ENCODE results near the gene ALG6.
"Not testable (repeated sequence)": the region's sequence is repeated elsewhere in the genome, so short reads cannot be mapped to it uniquely, and the experiment has no call there.

Gene ALG6

GRCh38 chr1:63328122-63328521 lies 39.3 kb upstream of the ALG6 start:
- DNase-seq (ENCODE audit: low read depth in 2 of 2): no peak

GRCh38 chr1:63328781-63329180 lies 38.6 kb upstream of the ALG6 start:
- DNase-seq (ENCODE audit: low read depth in 2 of 2): no peak

DNA sequence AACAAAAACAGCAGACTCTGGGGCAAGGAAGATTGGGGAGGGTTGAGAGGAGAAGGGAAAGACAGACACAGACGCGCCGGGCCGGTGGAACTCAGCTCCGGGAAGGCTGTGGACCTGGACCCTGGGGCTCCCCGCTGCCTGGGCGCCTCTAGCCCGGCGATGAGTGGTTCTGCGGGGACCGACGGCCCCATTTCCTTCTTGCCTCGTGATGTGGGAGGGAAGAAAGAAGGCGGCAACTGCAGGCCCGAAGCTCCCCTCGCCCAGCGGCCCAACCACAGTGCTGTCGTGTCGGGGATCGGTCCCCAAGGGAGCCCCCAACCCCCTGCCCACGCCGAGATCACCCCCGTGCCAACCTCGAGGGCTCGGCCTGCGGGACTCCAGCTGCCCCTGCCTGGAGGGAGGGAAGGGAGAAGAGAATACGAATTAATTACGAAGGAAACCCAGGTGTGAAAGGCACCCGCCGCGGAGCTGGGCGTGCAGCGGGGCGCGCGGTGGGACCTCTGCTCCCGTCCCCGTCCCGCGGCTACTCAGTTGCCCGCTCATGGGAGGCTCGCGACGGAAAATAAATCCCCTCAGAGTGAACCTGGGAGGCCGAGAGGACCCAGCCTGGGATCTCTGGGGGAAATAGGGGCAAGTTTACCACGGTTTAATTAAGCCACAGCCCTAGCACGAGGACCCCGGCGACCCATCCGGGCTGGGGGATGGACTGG lies 37.7 kb upstream of the ALG6 start:
- DNase-seq (ENCODE audit: low read depth in 2 of 2): no peak

- no peak for DNase-seq (ENCODE audit: low read depth in 2 of 2)
Observed at GRCh38 chr1:63330331-63330916, 37.0 kb upstream of the ALG6 start.

DNA sequence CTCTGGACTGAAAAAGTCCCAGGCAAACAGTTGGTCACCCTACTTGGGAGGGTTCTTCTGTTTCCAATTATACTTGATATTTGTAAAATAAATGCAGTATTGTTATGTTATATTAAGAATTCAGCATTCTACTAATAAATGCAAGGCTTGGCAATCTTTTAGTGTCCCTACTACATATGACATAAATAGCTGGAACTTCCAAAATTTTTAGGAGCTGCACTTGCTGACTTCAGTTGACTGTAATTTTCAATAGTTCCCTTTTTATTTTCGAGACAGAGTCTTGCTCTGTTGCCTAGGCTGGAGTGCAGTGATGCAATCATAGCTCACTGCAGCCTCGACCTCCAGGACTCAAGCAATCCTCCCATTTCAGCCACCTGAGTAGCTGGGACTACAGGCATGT lies 25.0 kb upstream of the ALG6 start:
- no peak for DNase-seq (ENCODE audit: low read depth in 2 of 2)

DNA sequence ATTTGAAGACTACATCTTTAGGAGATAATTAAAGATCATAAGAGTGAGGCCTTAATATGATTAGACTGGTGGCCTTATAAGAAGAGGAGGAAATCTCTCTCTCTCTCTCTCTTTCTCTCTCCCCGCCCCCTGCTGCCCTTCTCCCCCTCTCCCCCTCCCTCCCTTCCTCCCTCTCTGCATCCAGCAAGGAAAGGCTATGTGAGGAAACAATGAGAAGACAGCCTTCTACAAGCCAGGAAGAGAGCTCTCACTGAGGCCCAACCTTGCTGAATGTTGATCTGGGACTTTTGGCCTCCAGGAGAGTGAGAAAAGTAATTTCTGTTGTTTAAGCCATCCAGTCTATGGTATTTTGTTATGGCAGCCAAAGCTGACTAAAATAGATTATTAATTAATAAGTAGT lies 23.5 kb upstream of the ALG6 start:
- no peak for DNase-seq (ENCODE audit: low read depth in 2 of 2)

GRCh38 chr1:63350320-63350719 lies 17.1 kb upstream of the ALG6 start:
- DNase-seq (ENCODE audit: low read depth in 2 of 2): no peak

DNA sequence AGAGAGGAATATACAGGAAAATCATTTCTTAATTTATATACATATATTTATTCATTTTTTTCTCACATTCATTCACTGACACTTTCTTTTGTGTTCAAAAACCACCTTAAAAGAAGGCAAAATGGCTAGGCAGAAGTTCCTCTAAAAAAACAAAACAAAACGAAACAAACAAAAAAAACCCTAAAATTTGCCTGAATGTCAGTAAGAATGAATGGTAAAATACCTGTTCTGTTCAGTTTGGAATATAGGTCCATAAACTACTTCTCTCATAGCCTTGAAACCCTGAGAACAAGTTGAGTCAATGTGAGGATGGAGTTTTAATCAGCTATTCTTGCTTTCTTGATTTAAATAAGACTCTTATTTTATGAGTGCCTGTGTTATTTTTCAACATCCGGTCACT lies 14.7 kb upstream of the ALG6 start:
- DNase-seq (ENCODE audit: low read depth in 2 of 2): no peak

DNA sequence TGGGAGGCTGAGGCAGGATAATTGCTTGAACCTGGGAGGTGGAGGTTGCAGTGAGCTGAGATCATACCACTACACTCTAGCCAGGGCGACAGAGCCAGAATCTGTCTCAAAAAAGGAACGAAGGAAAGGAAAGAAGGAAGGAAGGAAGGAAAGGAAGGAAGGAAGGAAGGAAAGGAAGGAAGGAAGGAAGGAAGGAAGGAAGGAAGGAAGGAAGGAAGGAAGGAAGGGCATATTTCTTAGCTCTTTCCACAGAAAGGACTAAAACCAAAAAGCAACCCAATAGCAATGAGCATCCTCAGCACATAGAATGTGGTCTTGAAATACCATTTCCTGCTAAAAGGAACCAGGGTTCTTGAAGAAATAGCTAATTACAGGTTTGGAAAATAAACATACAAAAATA lies 11.2 kb upstream of the ALG6 start:
- DNase-seq (ENCODE audit: low read depth in 2 of 2): not testable (repeated sequence)

- DNase-seq (ENCODE audit: low read depth in 2 of 2): no peak
Observed at GRCh38 chr1:63359561-63359960, 7.9 kb upstream of the ALG6 start.

DNA sequence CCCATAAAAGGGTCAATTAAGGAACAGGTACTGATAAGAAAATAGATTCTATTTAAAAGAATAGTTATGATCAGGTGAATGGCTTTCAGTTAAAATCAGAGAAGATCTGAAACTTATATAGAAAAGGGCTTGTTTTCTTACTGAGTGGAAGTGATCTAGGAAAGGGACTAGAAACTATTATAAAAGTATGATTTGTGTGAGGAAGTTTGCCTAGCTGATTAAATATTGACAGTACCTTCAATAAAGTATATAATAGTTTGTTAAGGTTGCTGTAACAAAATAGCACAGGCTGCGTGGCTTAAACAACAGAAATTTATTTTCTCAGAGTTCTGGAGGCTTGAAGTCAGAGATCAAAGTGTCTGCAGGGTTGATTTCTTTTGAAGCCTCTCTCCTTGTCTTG lies 5.4 kb upstream of the ALG6 start:
- no peak for DNase-seq (ENCODE audit: low read depth in 2 of 2)

- no peak for DNase-seq (ENCODE audit: low read depth in 2 of 2)
Observed at GRCh38 chr1:63362578-63362977, 4.8 kb upstream of the ALG6 start.

GRCh38 chr1:63363014-63363413 lies 4.4 kb upstream of the ALG6 start:
- no peak for DNase-seq (ENCODE audit: low read depth in 2 of 2)

DNA sequence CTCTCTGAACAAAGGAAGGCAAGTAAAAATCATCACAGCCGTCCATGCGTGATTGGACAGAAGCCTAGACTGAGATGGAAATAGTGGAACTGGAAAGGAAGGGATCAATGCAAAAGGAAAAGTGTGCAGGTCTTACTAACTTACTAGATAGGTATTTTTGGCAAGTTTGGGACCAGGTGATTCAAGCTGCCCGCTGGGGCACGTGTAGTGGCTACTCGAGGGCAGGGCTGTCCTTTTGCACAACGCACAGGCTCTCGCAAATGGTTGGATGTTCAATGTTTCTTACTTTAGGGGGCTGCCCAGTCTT lies 566 bp upstream of the ALG6 start:
- DNase-seq (ENCODE audit: low read depth in 2 of 2): no peak

DNA sequence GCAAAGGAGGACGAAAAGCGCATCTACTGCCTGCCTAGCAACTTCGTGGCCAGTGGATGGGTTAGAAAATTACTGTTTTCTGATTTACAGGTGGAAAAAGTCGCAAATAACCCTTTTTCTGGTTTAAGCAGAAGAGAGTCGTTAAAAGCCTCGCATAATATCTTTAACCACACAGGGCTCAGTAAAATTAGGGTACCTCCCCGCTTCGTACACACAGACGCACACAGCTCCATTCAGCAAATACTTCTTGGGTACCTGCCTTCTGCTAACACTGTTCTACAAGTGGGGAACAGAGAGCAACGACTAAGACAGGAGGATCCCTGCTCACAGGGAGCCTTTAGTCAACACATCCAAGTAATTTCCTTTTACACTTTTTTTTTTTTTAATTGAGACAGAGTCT lies 704 bp downstream of the ALG6 start:
- DNase-seq (ENCODE audit: low read depth in 2 of 2): no peak

- DNase-seq (ENCODE audit: low read depth in 2 of 2): no peak
Observed at GRCh38 chr1:63379583-63379982, 12.2 kb downstream of the ALG6 start.

- no peak for DNase-seq (ENCODE audit: low read depth in 2 of 2)
Observed at GRCh38 chr1:63381741-63382140, 14.3 kb downstream of the ALG6 start.

DNA sequence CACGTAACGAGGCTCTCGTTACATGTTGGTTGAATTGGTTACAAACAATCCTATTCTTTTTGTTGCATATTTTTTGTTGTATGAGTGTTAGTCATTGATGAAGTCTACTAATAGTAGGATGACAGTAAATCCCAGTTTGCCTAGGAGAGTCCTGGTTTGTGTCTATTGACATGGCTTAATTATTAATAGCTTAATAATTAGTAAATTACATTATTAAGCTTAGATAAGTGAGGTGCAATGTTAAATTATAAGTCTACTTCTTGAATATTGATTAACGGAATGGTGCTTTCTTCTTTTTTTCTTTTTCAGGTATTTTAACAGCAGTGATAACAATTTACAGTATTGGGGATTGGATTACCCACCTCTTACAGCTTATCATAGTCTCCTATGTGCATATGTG lies 34.5 kb downstream of the ALG6 start:
- DNase-seq (ENCODE audit: low read depth in 2 of 2): no peak

DNA sequence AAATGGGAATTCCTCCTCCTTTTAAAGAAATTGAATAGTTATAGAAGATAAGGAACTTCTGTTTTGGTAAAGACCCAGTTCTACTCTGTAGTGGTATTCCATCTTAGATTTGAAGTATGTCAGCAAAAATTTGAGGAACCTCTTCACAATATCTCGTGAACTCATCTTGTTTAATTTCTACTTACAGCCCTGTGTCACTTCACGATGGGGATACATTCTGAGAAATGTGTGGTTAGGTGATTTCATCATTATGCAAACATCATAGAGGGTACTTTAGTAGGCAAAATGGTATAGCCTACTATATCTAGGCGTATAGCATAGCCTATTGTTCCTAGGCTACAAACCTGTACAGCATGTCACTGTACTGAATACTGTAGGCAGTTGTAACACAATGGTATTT lies 36.0 kb downstream of the ALG6 start:
- DNase-seq (ENCODE audit: low read depth in 2 of 2): no peak

GRCh38 chr1:63405021-63405420 lies 37.6 kb downstream of the ALG6 start:
- no peak for DNase-seq (ENCODE audit: low read depth in 2 of 2)

- DNase-seq (ENCODE audit: low read depth in 2 of 2): no peak
Observed at GRCh38 chr1:63405987-63406386, 38.6 kb downstream of the ALG6 start.

DNA sequence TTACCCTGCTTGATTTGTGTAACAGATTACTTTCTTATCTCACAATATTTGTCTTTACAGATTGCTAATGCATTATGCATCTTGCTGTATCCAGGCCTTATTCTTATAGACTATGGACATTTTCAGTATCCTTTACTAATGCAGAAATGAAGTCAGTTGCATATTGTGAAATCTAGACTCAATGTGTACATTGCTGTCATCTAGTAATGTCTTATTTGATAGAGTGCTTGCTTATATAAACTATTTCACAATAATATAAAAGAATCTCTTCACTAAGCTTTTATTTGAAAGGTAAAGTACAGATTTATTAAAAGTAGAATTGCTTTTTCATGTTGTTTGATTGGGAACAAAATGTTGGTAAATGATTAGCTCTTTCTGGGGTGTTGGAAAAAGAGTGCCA lies 39.6 kb downstream of the ALG6 start:
- DNase-seq (ENCODE audit: low read depth in 2 of 2): no peak

- no peak for DNase-seq (ENCODE audit: low read depth in 2 of 2)
Observed at GRCh38 chr1:63408331-63408730, 40.9 kb downstream of the ALG6 start.

- no peak for DNase-seq (ENCODE audit: low read depth in 2 of 2)
Observed at GRCh38 chr1:63411066-63411465, 43.6 kb downstream of the ALG6 start.
